GM12875 (cell line): ENCODE measurements around the gene VIPR2.

ENCODE experiments used
- H3K4me3 ChIP-seq: one replicate; pipeline ENCODE4 v1.5.1; 2011; ENCODE audit warnings: low read depth, low read length, control low read depth
- CTCF ChIP-seq: IDR thresholded peaks from 2 replicates; pipeline ENCODE4 v1.5.1; 2011; ENCODE audit warnings: low read depth, mild to moderate bottlenecking, control low read depth, inconsistent platforms, low read length, moderate library complexity, borderline replicate concordance; ENCODE audit not compliant: insufficient read depth

The VIPR2 gene

GRCh38 chr7:159094023-159094740, 50.5 kb downstream of the VIPR2 start:
- no peak overlapping the region for H3K4me3 ChIP-seq
- no peak for TF ChIP-seq CTCF

- no peak for TF ChIP-seq CTCF
- H3K4me3 ChIP-seq, result no peak overlapping the region
These were observed 51.2 kb downstream of the VIPR2 start for GRCh38 chr7:159093351-159093971.

GRCh38 chr7:159092701-159093121, 52.0 kb downstream of the VIPR2 start:
- H3K4me3 ChIP-seq, result no peak overlapping the region
- TF ChIP-seq CTCF, result no peak

GRCh38 chr7:159091480-159092475, 52.9 kb downstream of the VIPR2 start:
- no peak overlapping the region for H3K4me3 ChIP-seq
- TF ChIP-seq CTCF, result no peak

- no peak for TF ChIP-seq CTCF
- no peak overlapping the region for H3K4me3 ChIP-seq
These were observed 53.6 kb downstream of the VIPR2 start for GRCh38 chr7:159091041-159091440.

GRCh38 chr7:159088016-159088865, 56.4 kb downstream of the VIPR2 start:
- TF ChIP-seq CTCF, result no peak
- H3K4me3 ChIP-seq, result no peak overlapping the region
